Activated naive CD8-positive, alpha-beta T cell treated with anti-CD3 and anti-CD28 coated beads, Interleukin-2, amount 50 U/mL, for 24 hours (primary cell): ENCODE results near the gene WWOX.
A peak's percentile ranks its signal among the peaks of the same experiment; 100 is the strongest.

Source experiments
- ATAC-seq: fragments of 150-1000 bp; cut with Tn5 transposase; one replicate; pipeline ENCODE4 v1.10.0; 2021
- DNase-seq: peaks from one replicate; pipeline ENCODE4 v3.0.0; 2021
- H3K27ac Mint-ChIP-seq: one replicate; pipeline ENCODE4 v1.8.0; 2021; ENCODE audit warnings: mild to moderate bottlenecking, mixed read lengths
- H3K27me3 Mint-ChIP-seq: one replicate; pipeline ENCODE4 v1.8.0; 2021; ENCODE audit warnings: mixed read lengths
- H3K36me3 Mint-ChIP-seq: one replicate; pipeline ENCODE4 v1.8.0; 2021; ENCODE audit warnings: low read depth, mixed read lengths
- H3K4me1 Mint-ChIP-seq: one replicate; pipeline ENCODE4 v1.8.0; 2021; ENCODE audit warnings: mixed read lengths
- H3K4me3 Mint-ChIP-seq: one replicate; pipeline ENCODE4 v1.8.0; 2021; ENCODE audit warnings: mild to moderate bottlenecking, moderate library complexity, mixed read lengths
- H3K9me3 Mint-ChIP-seq: one replicate; pipeline ENCODE4 v1.8.0; 2021; ENCODE audit warnings: mixed read lengths

WWOX gene

DNA sequence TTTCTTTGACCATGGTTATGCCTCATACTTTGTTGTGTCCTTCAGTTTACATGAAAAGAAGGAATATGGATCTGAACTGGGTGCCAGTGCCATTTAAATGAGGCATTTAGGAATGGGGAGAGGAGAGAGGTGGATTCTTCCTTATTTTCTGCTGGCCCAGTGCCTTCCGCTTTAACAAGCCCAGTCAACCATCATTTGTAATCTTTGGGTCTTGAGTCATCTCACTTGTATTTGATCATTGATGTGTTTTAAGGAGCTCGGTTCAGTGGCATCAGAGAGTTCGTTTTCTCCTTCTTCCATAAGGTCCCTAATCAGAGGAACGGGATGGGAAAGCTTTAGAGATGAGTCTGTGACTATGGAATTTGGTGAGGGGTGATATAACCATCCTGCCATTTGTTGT lies 334.9 kb downstream of the WWOX start:
- H3K4me1 Mint-ChIP-seq: no peaks in the 10 kb centered on the region
- peaks cover 5% of the 10 kb centered on the region for H3K9me3 Mint-ChIP-seq
- DNase-seq (no peak), ATAC-seq (no peak)
- no peak overlapping the region for H3K4me3 Mint-ChIP-seq
- H3K27me3 Mint-ChIP-seq: no peaks in the 10 kb centered on the region
- H3K36me3 Mint-ChIP-seq: peaks cover 33% of the 10 kb centered on the region
- no peak overlapping the region for H3K27ac Mint-ChIP-seq

DNA sequence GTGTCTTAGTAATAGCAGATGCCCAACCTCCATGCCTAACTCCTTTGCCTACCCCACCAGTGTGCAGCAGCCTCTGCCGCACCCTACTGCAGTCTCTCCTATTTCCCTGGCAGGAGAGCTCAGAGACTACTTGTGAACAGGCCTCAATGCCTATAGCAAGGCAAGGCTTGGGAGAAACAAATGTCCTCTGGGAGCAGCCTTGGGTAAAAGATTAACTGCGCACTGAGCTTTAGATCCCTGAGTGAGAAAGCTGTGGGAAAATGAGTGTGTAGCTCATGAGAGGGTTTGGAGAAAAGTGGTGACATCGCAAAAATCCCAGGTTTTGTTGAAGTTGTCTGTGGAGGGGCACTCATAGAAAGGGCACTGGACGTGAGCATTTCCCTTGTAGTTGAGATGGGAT lies 335.8 kb downstream of the WWOX start:
- Mint-ChIP-seq H3K4me1 (no peaks in the 10 kb centered on the region), H3K36me3 (peaks cover 24% of the 10 kb centered on the region), H3K4me3 (no peak overlapping the region), H3K27me3 (no peaks in the 10 kb centered on the region), H3K27ac (no peak overlapping the region), H3K9me3 (no peaks in the 10 kb centered on the region)
- ATAC-seq (no peak), DNase-seq (no peak)

DNA sequence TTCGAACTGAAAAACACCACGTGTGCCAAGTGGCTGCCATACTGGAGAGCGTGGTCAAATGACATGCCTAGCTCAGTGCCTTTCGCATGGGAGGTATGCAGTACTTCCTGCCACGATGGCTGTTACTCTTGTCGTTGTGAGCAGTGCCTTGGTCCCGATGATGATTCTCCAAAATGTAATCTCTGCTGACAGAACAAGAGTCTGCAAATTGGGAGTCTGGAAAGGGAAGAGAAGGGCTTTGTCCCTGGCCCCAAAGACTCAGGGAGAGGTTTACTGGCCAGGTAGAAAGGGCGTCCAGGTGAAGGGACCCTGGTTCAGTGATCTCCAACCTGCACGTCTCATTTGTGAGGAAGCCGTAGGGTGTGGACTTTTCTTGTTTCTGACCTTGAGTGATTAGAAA lies 336.6 kb downstream of the WWOX start:
- DNase-seq (no peak), ATAC-seq (no peak)
- H3K27ac Mint-ChIP-seq: no peak overlapping the region
- no peaks in the 10 kb centered on the region for H3K27me3 Mint-ChIP-seq
- H3K9me3 Mint-ChIP-seq: no peaks in the 10 kb centered on the region
- H3K4me3 Mint-ChIP-seq: no peak overlapping the region
- H3K4me1 Mint-ChIP-seq: no peaks in the 10 kb centered on the region
- H3K36me3 Mint-ChIP-seq: peaks cover 23% of the 10 kb centered on the region

DNA sequence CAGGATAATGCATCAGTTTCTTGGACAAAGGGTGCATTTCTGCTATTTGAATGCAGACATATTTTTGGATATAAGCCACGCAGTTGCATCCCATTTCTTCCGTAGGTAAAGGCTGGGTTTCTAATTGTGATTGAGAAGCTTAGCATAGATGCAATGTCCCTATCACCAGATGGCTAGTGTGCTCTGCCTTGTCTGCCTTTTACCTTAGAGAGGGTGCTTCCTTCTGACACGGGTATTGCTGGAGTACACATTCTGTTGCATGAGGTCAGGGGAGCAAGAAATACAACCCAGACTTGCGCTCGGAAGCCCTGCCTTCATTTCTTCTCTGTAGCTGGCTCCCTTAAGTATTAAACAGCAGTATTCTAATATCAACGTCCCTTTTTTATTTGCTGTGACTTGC lies 337.4 kb downstream of the WWOX start:
- DNase-seq (no peak), ATAC-seq (no peak)
- H3K27ac Mint-ChIP-seq: no peak overlapping the region
- no peaks in the 10 kb centered on the region for H3K4me1 Mint-ChIP-seq
- no peak overlapping the region for H3K4me3 Mint-ChIP-seq
- no peaks in the 10 kb centered on the region for H3K9me3 Mint-ChIP-seq
- H3K27me3 Mint-ChIP-seq: no peaks in the 10 kb centered on the region
- peaks cover 23% of the 10 kb centered on the region for H3K36me3 Mint-ChIP-seq

DNA sequence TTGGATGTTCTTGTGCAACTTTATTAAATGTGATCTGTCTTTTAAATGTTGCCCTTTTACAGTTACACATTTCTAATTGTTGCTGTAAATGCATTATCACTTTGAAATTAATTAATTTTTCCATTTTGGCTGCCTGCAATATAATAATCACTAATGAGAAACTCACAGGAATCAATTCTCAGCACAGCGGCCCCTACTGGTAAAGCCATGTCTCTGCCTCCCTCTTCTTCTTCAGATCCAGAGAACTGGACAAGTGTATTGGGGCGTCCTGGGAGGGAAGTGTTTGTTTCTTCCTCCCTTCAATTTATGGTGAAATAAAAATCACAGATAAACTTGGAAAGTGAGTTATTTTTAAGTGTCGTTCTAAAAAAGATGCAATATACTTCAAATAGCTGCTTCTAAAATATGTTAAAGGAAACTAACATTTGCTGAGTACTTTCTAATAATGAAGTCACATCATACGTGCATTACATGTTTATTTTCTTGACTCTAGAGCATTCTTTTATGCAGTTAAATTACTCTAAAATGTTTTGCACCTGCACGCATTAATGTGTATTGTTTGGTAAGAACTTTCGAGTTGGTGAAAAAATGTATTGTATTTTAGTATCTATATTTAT lies 338.0 kb downstream of the WWOX start:
- H3K27me3 Mint-ChIP-seq: no peaks in the 10 kb centered on the region
- ATAC-seq: no peak
- H3K4me1 Mint-ChIP-seq: no peaks in the 10 kb centered on the region
- H3K36me3 Mint-ChIP-seq: peaks cover 17% of the 10 kb centered on the region
- no peak overlapping the region for H3K27ac Mint-ChIP-seq
- H3K9me3 Mint-ChIP-seq: no peaks in the 10 kb centered on the region
- H3K4me3 Mint-ChIP-seq: no peak overlapping the region
- peak; percentile 36 for DNase-seq

DNA sequence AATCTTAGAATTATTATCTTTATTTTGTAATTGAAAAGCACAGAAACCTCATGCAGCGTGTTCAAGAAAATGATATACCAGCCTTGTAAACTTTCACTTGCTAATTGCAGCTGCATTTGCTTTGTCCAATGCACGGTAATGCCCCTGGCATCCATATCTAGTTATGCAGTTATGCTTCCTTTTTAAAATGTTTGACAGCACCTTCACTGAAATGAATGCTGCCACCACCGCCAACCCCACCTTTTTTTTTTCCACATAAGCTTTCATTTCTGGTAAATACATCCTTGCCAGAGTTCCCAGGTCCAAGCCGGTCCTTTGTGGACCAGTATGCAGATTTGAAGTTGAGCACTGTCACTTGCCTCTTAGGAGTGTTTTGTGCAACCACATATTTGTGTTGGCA lies 338.8 kb downstream of the WWOX start:
- Mint-ChIP-seq H3K4me3 (no peak overlapping the region), H3K27me3 (no peaks in the 10 kb centered on the region), H3K9me3 (no peaks in the 10 kb centered on the region), H3K36me3 (peaks cover 9% of the 10 kb centered on the region), H3K27ac (no peak overlapping the region), H3K4me1 (no peaks in the 10 kb centered on the region)
- ATAC-seq (no peak), DNase-seq (no peak)

DNA sequence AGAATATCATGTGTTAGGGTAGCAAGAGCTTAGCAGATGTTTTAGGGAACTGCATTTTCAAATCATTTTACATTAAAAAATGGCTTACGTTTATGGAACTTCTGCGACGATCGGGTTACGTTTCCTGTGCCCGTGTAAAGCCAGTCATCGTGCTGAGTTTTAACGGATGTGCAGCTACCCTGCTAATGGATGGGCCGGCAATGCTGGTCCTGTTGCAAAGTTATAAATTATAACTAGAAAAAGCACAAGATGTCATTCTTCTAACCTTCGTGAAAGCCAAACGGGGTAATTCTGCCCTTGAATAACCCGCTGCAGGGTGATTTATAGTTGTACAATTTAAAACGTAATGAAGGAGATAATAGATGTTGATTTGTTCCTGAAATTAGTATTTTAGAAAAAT lies 339.2 kb downstream of the WWOX start:
- H3K36me3 Mint-ChIP-seq: peaks cover 6% of the 10 kb centered on the region
- H3K4me3 Mint-ChIP-seq: no peak overlapping the region
- no peak overlapping the region for H3K27ac Mint-ChIP-seq
- H3K4me1 Mint-ChIP-seq: no peaks in the 10 kb centered on the region
- no peak for ATAC-seq
- H3K27me3 Mint-ChIP-seq: no peaks in the 10 kb centered on the region
- DNase-seq: no peak
- H3K9me3 Mint-ChIP-seq: no peaks in the 10 kb centered on the region

DNA sequence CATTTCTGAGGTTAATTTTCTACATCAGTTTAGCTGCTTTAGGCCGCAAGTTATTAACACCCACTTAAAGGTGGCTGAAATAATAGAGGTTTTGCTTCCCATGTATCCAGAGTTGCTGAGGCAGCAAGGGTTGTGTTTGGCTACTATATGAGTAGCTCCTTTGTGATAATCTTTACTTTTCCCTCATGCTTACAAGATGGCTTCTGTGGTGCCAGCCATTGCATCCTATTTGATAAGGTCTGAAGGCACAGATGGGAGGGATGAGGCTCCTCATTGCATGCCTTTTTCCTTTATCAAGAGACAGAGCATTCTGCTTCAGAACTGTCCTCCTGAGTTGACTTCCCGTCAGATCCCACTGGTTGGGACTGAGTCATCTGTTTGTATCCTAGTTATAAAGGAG lies 340.2 kb downstream of the WWOX start:
- H3K9me3 Mint-ChIP-seq: no peaks in the 10 kb centered on the region
- H3K27me3 Mint-ChIP-seq: no peaks in the 10 kb centered on the region
- H3K4me1 Mint-ChIP-seq: peaks cover 3% of the 10 kb centered on the region
- no peaks in the 10 kb centered on the region for H3K36me3 Mint-ChIP-seq
- ATAC-seq (no peak), DNase-seq (no peak)
- H3K4me3 Mint-ChIP-seq: no peak overlapping the region
- H3K27ac Mint-ChIP-seq: no peak overlapping the region

DNA sequence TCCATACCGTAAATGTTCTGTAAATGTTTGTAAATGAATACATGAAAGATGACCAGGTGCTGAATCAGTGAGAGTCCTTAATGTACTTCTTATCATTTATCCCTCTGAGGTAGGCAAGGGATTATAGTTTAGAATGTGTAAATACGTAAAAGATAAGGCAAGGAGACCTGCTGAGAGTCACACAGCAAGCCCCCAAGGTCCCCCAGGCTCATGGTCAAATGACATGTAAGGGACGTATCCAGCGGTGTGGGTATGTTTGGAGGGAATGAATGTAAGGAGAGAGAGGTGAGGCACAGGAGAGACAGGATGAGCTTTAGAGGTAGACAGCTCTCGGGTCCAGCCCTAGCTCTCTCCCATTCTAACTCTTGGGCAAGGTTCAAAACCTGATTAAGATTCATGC lies 341.8 kb downstream of the WWOX start:
- ATAC-seq (no peak), DNase-seq (no peak)
- Mint-ChIP-seq H3K27ac (no peak overlapping the region), H3K27me3 (no peaks in the 10 kb centered on the region), H3K4me3 (no peak overlapping the region), H3K4me1 (peaks cover 3% of the 10 kb centered on the region), H3K36me3 (no peaks in the 10 kb centered on the region), H3K9me3 (no peaks in the 10 kb centered on the region)

DNA sequence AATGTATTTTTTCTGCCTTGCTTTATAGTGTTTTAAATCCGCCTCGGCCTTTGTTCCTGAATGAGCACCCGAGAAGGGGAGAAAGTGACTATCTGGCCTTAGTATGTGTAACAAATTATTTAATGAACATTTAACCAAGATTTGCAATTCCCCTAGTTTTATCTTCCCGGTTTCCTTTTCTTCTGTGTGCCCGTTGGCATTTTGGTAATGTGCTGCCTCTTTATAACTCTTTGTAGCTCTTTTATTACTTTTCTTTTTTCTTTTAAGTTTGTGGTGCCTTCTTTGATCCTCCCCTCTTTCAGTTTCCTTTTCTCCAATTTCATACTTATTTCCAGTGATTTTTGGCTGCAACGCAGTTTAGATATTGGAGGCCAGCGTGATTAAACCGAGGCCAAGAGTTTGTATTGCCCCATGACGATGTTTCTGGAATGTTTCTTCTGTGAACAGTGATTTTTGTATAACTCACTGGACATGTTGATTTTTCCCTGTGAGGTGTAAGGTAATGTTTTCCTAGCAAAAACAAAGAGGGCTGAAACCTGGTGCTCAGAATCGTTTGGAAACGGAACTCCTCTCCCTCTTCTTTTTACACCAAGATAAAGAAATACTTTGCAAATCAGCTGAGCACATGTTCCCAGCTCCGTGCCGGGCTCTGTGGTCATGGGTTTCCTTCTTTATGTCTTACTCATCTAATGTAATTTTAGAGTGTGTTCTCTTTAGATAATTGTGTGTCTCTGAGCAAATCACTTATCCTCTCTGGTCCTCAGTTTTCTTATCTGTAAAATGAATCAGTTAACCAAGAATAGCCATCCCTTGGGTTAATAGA lies 344.3 kb downstream of the WWOX start:
- Mint-ChIP-seq H3K4me1 (peaks cover 3% of the 10 kb centered on the region), H3K4me3 (no peak overlapping the region), H3K9me3 (no peaks in the 10 kb centered on the region), H3K27ac (no peak overlapping the region), H3K36me3 (no peaks in the 10 kb centered on the region), H3K27me3 (no peaks in the 10 kb centered on the region)
- DNase-seq (no peak), ATAC-seq (no peak)

DNA sequence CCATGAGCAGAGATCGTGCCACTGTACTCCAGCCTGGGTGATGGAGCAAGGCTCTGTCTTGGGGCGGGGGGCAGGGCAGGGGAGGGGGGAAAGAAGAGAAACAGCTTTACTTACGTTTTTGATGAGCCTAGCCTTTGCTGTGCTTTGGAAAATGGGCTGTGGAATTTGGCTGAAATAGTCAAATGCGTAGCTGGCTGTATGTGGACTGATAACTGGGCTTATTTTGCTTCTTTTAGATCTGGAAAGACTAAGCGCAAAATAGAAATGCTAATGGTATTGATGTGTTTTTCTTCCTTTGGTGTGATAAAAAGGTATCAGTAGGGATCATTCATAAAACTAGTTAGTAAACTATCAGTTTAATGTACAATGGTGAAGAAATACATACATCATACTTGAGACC lies 346.4 kb downstream of the WWOX start:
- ATAC-seq: no peak
- H3K27ac Mint-ChIP-seq: no peak overlapping the region
- no peaks in the 10 kb centered on the region for H3K36me3 Mint-ChIP-seq
- no peaks in the 10 kb centered on the region for H3K27me3 Mint-ChIP-seq
- DNase-seq: no peak
- H3K4me1 Mint-ChIP-seq: peaks cover 3% of the 10 kb centered on the region
- no peaks in the 10 kb centered on the region for H3K9me3 Mint-ChIP-seq
- no peak overlapping the region for H3K4me3 Mint-ChIP-seq

DNA sequence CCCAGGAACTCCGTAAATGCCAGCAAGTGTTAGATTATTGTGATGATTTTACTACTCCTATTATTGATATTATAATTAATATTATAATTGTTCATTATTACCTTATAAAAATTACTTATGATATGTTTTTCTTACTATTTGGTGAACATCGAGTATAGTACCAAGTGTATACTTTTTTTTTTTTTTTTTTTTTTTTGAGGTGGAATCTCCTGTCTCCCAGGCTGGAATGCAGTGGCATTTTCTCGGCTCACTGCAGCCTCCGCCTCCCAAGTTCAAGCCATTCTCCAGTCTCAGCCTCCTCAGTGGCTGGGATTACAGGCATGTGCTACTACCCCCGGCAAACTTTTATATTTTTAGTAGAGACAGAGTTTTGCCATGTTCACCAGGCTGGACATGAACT lies 347.0 kb downstream of the WWOX start:
- Mint-ChIP-seq H3K4me1 (peaks cover 3% of the 10 kb centered on the region), H3K36me3 (no peaks in the 10 kb centered on the region)

DNA sequence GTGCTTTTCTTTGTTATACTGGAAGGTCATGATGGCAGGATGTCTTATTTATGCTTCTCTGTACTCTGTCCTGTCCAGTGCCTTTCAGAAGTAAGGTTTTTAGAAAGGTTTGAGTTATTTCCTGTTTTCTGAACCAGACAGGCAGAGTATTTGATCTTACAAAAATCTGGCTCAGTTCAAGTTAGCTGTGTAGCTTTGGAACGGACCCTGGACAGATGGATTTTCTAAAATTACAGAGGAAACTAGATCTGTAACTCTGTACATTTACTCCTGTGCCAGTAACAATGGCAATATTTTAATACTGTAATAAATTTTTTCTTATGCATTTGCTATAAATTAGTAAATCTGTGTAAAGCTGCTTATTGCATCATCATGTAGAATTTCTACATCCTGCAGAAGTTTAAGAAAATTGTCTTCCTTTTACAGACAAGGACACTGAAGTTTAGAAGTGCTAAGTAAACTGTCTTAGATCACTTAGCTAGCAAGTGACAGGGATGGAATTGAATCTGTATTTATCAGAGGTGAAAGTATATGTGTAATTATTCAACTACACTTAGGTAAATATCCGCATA lies 347.6 kb downstream of the WWOX start:
- no peak overlapping the region for H3K27ac Mint-ChIP-seq
- no peaks in the 10 kb centered on the region for H3K9me3 Mint-ChIP-seq
- DNase-seq (no peak), ATAC-seq (no peak)
- H3K27me3 Mint-ChIP-seq: no peaks in the 10 kb centered on the region
- peaks cover 3% of the 10 kb centered on the region for H3K4me1 Mint-ChIP-seq
- H3K36me3 Mint-ChIP-seq: no peaks in the 10 kb centered on the region
- H3K4me3 Mint-ChIP-seq: no peak overlapping the region

More for the DNA sequence above, 347.0 kb downstream of the WWOX start:
- H3K4me3 Mint-ChIP-seq: no peak overlapping the region
- no peak for ATAC-seq
- H3K27ac Mint-ChIP-seq: no peak overlapping the region
- no peak for DNase-seq
- no peaks in the 10 kb centered on the region for H3K9me3 Mint-ChIP-seq
- no peaks in the 10 kb centered on the region for H3K27me3 Mint-ChIP-seq

DNA sequence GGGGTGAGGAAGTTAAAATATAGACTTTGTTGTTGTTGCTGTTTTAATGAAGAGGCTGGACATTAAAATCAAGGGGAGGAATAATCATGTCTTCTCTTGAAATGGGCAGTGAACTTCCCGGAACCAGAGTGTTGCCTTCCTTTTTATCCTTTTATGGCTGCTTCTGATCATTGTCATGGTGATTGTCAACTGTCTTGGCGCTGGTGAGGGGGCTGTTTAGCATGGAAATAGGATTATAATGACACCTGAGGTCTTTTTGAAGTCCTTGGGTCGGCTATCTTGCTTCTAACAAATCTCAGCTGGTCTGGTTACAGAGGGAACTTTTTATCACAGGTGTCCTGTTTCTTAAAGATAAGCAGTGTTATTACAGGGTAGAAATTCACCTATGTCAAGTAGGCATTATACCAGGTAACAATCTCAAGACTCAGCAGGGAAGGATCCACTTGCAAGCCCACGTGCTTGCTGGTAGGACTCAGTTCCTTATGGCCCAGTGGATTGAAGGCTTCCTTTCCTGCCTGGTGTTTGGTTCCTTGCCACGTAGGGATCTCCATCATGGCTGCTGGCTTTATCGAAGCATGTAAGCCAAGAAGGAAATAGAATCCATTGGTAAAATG lies 349.3 kb downstream of the WWOX start:
- Mint-ChIP-seq H3K27ac (no peak overlapping the region), H3K4me1 (peaks cover 3% of the 10 kb centered on the region), H3K9me3 (no peaks in the 10 kb centered on the region), H3K27me3 (no peaks in the 10 kb centered on the region), H3K4me3 (no peak overlapping the region), H3K36me3 (no peaks in the 10 kb centered on the region)
- no peak for ATAC-seq
- no peak for DNase-seq

DNA sequence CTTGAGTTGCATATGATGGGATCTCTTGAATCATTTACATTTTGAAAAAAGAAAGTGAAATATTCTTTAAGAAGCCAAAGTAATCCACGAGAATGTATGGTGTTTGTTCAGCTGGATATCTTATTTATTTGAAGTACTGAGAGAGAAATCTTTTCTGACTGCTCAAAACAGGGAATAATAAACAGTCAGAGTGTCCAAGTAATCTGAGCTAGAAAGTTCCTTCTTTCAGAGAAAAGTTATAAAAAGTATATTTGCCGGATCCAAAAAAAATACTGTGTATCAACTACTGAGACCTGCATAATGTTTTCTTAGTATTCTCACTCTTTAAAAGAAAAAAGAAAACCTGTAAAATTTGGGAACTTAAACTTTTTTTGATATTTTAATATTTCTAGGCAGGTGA lies 350.8 kb downstream of the WWOX start:
- no peaks in the 10 kb centered on the region for H3K9me3 Mint-ChIP-seq
- H3K36me3 Mint-ChIP-seq: peaks cover 4% of the 10 kb centered on the region
- no peak overlapping the region for H3K4me3 Mint-ChIP-seq
- H3K27me3 Mint-ChIP-seq: no peaks in the 10 kb centered on the region
- ATAC-seq (no peak), DNase-seq (no peak)
- no peaks in the 10 kb centered on the region for H3K4me1 Mint-ChIP-seq
- no peak overlapping the region for H3K27ac Mint-ChIP-seq
